Stimulated activated naive CD8-positive, alpha-beta T cell treated with anti-CD3 and anti-CD28 coated beads, Interleukin-15, Interleukin-2, amounts not matched to agents 100 ng/mL and 50 ng/mL, for 24 hours (primary cell): ENCODE results near the gene EPHA3.

Experiments
- H3K27ac Mint-ChIP-seq: one replicate; pipeline ENCODE4 v1.8.0; 2021; ENCODE audit warnings: mild to moderate bottlenecking, mixed read lengths
- H3K27me3 Mint-ChIP-seq: one replicate; pipeline ENCODE4 v1.8.0; 2021; ENCODE audit warnings: mixed read lengths
- H3K36me3 Mint-ChIP-seq: one replicate; pipeline ENCODE4 v1.8.0; 2021; ENCODE audit warnings: low read depth, mixed read lengths
- H3K4me1 Mint-ChIP-seq: one replicate; pipeline ENCODE4 v1.8.0; 2021; ENCODE audit warnings: low read depth, mixed read lengths
- H3K4me3 Mint-ChIP-seq: one replicate; pipeline ENCODE4 v1.8.0; 2021; ENCODE audit warnings: mild to moderate bottlenecking, mixed read lengths
- H3K9me3 Mint-ChIP-seq: one replicate; pipeline ENCODE4 v1.8.0; 2021; ENCODE audit warnings: mixed read lengths

Gene EPHA3

DNA sequence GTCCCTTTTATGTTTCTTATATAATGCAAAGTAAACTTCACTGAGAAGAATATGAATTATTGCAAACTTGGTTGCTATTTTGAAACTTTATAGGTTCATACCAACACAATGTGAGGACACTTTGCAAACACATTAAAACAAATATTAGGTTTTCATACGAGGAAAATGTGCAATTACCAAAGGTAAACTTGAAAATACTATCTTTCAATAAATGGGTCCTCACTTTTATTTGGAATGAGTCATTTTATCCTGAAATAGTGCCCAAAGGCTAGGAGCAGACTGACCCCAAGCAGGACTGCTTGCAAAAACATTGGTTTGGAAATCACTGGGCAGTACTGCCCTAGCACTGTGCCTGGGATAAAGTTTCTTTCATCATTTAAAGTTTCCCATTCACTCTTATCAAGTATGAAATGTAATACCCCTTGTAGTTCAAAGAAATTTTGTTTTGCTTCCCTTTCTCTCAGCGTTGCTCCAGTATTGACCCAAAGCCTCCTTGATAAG is 396.5 kb downstream of the EPHA3 start:
- Mint-ChIP-seq H3K9me3 (peaks cover 5% of the 10 kb centered on the region), H3K27me3 (no peaks in the 10 kb centered on the region), H3K27ac (no peak overlapping the region), H3K4me1 (no peaks in the 10 kb centered on the region), H3K36me3 (no peaks in the 10 kb centered on the region), H3K4me3 (no peak overlapping the region)

DNA sequence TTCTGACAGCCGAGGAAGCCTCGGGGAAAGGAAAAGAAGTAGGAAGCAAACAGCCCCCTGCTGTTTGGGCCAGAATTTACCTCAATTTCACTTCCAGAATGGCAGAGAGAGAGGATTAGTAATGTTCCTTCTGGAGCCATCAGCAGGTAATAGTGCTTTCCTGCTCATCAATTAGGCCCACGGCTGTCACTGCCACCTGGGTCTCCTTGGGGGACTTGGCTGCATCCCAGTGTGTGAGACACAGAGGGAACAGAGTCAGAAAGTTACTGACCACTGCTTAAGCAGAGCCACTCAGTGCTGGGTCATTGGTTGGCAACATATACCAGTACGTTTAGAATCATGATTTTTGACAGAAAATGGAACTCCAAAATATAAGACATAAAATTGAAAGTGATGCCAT is 397.0 kb downstream of the EPHA3 start:
- no peak overlapping the region for H3K4me3 Mint-ChIP-seq
- peaks cover 5% of the 10 kb centered on the region for H3K9me3 Mint-ChIP-seq
- no peak overlapping the region for H3K27ac Mint-ChIP-seq
- no peaks in the 10 kb centered on the region for H3K4me1 Mint-ChIP-seq
- no peaks in the 10 kb centered on the region for H3K36me3 Mint-ChIP-seq
- H3K27me3 Mint-ChIP-seq, result no peaks in the 10 kb centered on the region

DNA sequence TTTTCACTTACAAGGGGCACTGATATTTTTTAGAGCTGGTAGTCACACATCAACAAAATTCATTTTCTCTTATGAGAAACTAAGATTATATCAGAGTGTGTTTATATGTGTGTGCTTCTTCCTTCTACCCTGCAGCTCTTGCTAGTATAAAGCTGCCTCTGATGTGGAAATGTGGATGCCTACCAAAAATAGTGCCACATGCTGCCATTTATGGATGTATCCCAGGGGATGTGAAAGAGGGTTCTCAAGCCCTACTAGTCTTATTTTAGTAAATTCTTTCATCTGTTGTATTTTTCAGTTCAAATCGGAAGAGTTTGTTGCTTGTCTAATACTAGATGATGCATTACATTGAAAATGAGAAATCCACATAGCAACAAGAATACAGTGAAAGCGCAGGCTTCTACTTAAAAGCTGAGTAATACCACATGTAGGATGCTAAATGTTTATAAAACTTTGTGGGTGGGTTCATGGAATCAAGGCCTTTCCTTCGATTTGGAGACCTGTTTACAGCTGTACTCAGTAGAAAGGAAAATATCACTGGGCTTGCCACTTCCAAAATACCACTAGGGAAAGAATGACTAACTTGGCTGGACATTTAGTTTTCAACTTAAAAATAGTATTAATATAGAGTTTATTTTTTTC is 399.2 kb downstream of the EPHA3 start:
- Mint-ChIP-seq H3K27ac (no peak overlapping the region), H3K4me1 (no peaks in the 10 kb centered on the region)

DNA sequence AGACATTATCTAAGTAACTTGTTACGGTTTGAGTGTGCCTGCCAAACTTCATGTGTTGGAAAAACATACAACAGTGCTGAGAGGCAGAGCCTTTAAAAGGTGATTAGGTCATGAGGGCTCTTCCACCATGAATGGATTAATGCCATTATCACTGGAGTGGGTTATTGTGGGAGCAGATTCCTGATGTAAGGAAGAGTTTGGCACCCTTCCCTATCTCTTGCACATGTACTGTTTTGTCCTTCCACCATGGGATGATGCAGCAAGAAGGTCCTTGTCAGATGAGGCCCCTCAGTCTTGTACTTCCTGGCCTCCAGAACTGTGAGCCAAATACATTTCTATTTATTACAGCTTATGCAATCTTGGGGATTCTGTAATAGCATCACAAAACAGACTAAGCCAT is 413.9 kb downstream of the EPHA3 start:
- no peak overlapping the region for H3K27ac Mint-ChIP-seq
- no peaks in the 10 kb centered on the region for H3K36me3 Mint-ChIP-seq
- no peaks in the 10 kb centered on the region for H3K27me3 Mint-ChIP-seq
- no peak overlapping the region for H3K4me3 Mint-ChIP-seq
- no peaks in the 10 kb centered on the region for H3K4me1 Mint-ChIP-seq
- peaks cover 4% of the 10 kb centered on the region for H3K9me3 Mint-ChIP-seq

More for the DNA sequence above, 399.2 kb downstream of the EPHA3 start:
- no peaks in the 10 kb centered on the region for H3K36me3 Mint-ChIP-seq
- no peaks in the 10 kb centered on the region for H3K27me3 Mint-ChIP-seq
- H3K9me3 Mint-ChIP-seq, result peaks cover 5% of the 10 kb centered on the region
- no peak overlapping the region for H3K4me3 Mint-ChIP-seq

DNA sequence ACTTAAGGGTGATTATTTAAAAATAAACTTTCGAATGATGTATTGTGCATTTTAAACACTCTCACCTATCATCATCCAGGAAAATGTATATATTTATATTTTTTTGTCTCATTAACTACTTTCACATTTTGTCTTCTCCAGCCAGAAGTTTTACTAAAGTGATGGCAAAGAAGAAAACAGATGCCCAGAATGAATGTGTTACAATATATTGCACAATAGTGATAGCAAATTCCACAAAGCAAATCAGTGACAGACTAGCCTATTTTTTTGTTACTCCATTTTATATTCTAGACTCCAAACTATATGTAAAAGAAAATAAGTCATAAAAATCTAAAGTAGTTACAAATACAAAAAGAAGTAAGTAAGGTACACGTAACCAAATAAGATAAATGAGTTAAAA is 414.7 kb downstream of the EPHA3 start:
- Mint-ChIP-seq H3K4me3 (no peak overlapping the region), H3K4me1 (no peaks in the 10 kb centered on the region), H3K27me3 (no peaks in the 10 kb centered on the region), H3K27ac (no peak overlapping the region), H3K9me3 (peaks cover 7% of the 10 kb centered on the region), H3K36me3 (no peaks in the 10 kb centered on the region)

DNA sequence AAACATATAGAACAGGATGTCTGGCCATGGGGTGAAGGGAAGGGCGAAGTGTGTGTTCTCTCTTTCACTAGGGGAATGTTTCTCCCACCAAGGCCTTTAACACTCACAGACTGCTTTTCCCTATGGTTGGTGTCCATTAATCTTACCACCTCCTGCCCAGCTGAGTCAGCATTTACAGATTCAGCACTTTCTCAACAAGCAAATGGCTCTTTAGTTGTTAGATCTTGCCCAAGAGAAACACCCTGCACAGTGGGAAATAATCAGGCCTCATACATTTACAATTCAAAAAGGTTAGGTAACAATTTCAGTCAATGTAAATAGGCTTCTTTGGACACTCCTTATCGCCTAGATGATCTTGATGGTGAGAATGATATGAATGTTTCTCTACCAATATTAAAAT is 418.2 kb downstream of the EPHA3 start:
- H3K9me3 Mint-ChIP-seq, result peaks cover 14% of the 10 kb centered on the region
- no peak overlapping the region for H3K4me3 Mint-ChIP-seq
- no peaks in the 10 kb centered on the region for H3K4me1 Mint-ChIP-seq
- H3K36me3 Mint-ChIP-seq, result no peaks in the 10 kb centered on the region
- H3K27me3 Mint-ChIP-seq, result no peaks in the 10 kb centered on the region
- H3K27ac Mint-ChIP-seq, result no peak overlapping the region

DNA sequence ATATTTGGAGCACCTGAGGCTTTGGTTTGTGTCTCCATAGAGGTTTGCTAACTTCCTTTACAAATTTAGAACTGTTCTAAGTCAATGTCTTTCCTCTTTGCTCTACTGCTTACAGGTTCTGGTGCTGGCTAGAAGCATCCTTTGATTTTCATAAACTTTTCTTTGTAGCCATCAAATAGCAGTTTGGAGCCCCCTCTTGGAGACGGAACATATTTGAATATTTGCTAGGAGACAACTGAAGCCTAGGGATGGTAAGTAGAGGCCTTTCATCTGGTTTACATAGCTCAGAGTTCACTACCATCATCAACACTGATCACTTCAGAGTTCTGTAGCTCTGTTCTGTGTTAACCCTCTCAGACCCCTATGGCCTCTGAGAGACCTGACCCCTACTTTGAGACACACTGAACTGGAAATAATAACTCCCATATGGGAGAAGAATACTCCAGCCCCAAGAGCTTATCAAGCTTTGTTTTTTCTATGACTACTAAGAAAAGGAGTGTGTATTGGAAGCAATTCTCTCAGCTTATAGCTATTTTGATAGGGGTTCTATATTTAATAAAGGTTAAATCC is 420.4 kb downstream of the EPHA3 start:
- peaks cover 14% of the 10 kb centered on the region for H3K9me3 Mint-ChIP-seq
- no peaks in the 10 kb centered on the region for H3K4me1 Mint-ChIP-seq
- no peak overlapping the region for H3K4me3 Mint-ChIP-seq
- no peak overlapping the region for H3K27ac Mint-ChIP-seq
- no peaks in the 10 kb centered on the region for H3K36me3 Mint-ChIP-seq
- no peaks in the 10 kb centered on the region for H3K27me3 Mint-ChIP-seq
